ENCODE results near the gene UBXN2A.
"Not testable (repeated sequence)": the region's sequence is repeated elsewhere in the genome, so short reads cannot be mapped to it uniquely, and the experiment has no call there.

UBXN2A gene

GRCh38 chr2:24010477-24011249 is 70.4 kb downstream of the UBXN2A start:
- intact Hi-C loops (cut with DNase I): no loop called here
- peak in 1 of 10 donors; percentile 69 for DNase-seq

GRCh38 chr2:24011250-24012104 is 71.2 kb downstream of the UBXN2A start:
- intact Hi-C loops (cut with DNase I): no loop called here
- DNase-seq: no peak

- no peak for DNase-seq
Observed at GRCh38 chr2:24012521-24013188, 72.4 kb downstream of the UBXN2A start.

GRCh38 chr2:24014902-24015301 is 74.6 kb downstream of the UBXN2A start:
- DNase-seq: not testable (repeated sequence)

More at GRCh38 chr2:24012521-24013188, 72.4 kb downstream of the UBXN2A start:
- intact Hi-C loops (cut with DNase I): no loop called here

GRCh38 chr2:24015562-24016375 is 75.5 kb downstream of the UBXN2A start:
- intact Hi-C loops (cut with DNase I): no loop called here
- no peak for DNase-seq

More at GRCh38 chr2:24014902-24015301, 74.6 kb downstream of the UBXN2A start:
- intact Hi-C loops (cut with DNase I): not testable (repeated sequence)

GRCh38 chr2:24016376-24016761 is 76.1 kb downstream of the UBXN2A start:
- intact Hi-C loops (cut with DNase I): no loop called here
- DNase-seq: no peak

- no peak for DNase-seq
- intact Hi-C loops (cut with DNase I): no loop called here
Observed at GRCh38 chr2:24016853-24017703, 76.8 kb downstream of the UBXN2A start.

- DNase-seq: no peak
- intact Hi-C loops (cut with DNase I): no loop called here
Observed at GRCh38 chr2:24017711-24018110, 77.4 kb downstream of the UBXN2A start.

- intact Hi-C loops (cut with DNase I): no loop called here
- DNase-seq: peak in 1 of 10 donors; percentile 55
Observed at GRCh38 chr2:24018241-24018640, 78.0 kb downstream of the UBXN2A start.

- intact Hi-C loops (cut with DNase I): no loop called here
Observed at GRCh38 chr2:24019729-24020128, 79.5 kb downstream of the UBXN2A start.

GRCh38 chr2:24020244-24020643 is 80.0 kb downstream of the UBXN2A start:
- no peak for DNase-seq
- intact Hi-C loops (cut with DNase I): no loop called here

More at GRCh38 chr2:24019729-24020128, 79.5 kb downstream of the UBXN2A start:
- no peak for DNase-seq

GRCh38 chr2:24021122-24021998 is 81.1 kb downstream of the UBXN2A start:
- intact Hi-C loops (cut with DNase I): no loop called here
- DNase-seq: no peak

- intact Hi-C loops (cut with DNase I): no loop called here
- no peak for DNase-seq
Observed at GRCh38 chr2:24022324-24022974, 82.2 kb downstream of the UBXN2A start.

GRCh38 chr2:24022975-24023575 is 82.8 kb downstream of the UBXN2A start:
- intact Hi-C loops (cut with DNase I): no loop called here
- DNase-seq: no peak

GRCh38 chr2:24024018-24024417 is 83.8 kb downstream of the UBXN2A start:
- intact Hi-C loops (cut with DNase I): no loop called here
- DNase-seq: peak in 1 of 10 donors; percentile 85

- intact Hi-C loops (cut with DNase I): no loop called here
- DNase-seq: peak in 1 of 10 donors; percentile 75
Observed at GRCh38 chr2:24024996-24025663, 84.9 kb downstream of the UBXN2A start.

GRCh38 chr2:24026233-24026632 is 86.0 kb downstream of the UBXN2A start:
- intact Hi-C loops (cut with DNase I): no loop called here
- DNase-seq: no peak
